CD4-positive, alpha-beta T cell treated with Interleukin-17A for 1 hour (primary cell): ENCODE data around the gene TRPV2.
"Not testable (repeated sequence)": the region's sequence is repeated elsewhere in the genome, so short reads cannot be mapped to it uniquely, and the experiment has no call there.

Experiments
- DNase-seq: peaks from one replicate; pipeline ENCODE4 v3.0.0-alpha.2; 2020

The TRPV2 gene, protein sequence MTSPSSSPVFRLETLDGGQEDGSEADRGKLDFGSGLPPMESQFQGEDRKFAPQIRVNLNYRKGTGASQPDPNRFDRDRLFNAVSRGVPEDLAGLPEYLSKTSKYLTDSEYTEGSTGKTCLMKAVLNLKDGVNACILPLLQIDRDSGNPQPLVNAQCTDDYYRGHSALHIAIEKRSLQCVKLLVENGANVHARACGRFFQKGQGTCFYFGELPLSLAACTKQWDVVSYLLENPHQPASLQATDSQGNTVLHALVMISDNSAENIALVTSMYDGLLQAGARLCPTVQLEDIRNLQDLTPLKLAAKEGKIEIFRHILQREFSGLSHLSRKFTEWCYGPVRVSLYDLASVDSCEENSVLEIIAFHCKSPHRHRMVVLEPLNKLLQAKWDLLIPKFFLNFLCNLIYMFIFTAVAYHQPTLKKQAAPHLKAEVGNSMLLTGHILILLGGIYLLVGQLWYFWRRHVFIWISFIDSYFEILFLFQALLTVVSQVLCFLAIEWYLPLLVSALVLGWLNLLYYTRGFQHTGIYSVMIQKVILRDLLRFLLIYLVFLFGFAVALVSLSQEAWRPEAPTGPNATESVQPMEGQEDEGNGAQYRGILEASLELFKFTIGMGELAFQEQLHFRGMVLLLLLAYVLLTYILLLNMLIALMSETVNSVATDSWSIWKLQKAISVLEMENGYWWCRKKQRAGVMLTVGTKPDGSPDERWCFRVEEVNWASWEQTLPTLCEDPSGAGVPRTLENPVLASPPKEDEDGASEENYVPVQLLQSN

DNA sequence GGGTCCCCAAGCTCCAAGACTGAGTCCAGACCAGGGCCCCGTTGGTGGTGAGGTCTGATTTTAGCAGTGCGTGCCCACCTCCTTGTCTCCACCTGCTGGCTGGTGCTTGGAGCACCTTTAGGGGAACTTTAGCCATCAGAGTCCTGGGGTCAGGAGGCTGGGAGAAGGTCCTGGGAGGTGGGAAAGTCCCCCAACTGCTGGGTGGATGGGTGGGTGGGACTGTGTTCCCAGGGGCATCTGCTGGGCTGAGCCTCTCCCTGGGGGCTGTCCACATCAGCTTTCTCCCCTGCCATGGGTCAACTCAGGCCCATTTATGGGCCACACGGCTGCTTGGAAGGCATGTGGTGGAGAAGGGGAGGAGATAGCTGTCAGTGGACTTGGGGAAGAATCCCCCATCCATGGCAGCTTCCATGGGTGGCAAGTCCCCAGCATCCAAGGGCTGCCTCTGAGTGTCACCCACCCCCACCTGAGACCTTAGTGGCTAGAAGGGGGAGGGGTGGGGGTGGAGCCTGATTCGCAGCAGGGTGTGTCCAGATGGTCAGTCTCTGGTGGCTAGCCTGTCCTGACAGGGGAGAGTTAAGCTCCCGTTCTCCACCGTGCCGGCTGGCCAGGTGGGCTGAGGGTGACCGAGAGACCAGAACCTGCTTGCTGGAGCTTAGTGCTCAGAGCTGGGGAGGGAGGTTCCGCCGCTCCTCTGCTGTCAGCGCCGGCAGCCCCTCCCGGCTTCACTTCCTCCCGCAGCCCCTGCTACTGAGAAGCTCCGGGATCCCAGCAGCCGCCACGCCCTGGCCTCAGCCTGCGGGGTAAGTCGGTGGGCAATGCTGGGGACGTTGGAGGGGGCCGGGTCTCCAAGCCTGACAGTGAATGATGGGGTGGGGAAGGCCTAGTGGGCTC is at the start of gene TRPV2:
TSS of gene TRPV2 (plus strand) at position 541 of the 894 bp plus-strand sequence. CDS start 2,098 bp downstream, outside the sequence.
- peak; percentile 63 for DNase-seq

DNA sequence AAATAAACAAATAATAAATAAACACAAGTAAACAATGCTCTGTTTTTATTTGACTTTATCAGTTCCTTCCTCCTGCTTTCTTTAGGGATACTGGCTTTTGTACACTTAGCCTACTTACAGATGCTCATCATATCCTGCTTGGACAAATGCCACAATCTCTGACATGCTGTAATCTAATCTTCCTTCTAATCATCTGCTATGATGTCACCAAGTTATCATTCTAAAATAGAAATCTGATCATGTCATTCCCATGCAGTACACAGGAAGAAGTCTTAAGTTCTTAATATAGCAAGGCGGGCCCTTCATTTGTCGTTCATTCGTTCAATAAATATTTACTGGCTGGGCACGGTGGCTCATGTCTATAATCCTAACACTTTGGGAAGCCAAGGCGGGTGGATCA is 43.6 kb upstream of the TRPV2 start:
- no peak for DNase-seq

- no peak for DNase-seq
These were observed 41.0 kb upstream of the TRPV2 start for GRCh38 chr17:16374146-16374938.

- DNase-seq = no peak
These were observed 37.4 kb upstream of the TRPV2 start for GRCh38 chr17:16377941-16378341.

DNA sequence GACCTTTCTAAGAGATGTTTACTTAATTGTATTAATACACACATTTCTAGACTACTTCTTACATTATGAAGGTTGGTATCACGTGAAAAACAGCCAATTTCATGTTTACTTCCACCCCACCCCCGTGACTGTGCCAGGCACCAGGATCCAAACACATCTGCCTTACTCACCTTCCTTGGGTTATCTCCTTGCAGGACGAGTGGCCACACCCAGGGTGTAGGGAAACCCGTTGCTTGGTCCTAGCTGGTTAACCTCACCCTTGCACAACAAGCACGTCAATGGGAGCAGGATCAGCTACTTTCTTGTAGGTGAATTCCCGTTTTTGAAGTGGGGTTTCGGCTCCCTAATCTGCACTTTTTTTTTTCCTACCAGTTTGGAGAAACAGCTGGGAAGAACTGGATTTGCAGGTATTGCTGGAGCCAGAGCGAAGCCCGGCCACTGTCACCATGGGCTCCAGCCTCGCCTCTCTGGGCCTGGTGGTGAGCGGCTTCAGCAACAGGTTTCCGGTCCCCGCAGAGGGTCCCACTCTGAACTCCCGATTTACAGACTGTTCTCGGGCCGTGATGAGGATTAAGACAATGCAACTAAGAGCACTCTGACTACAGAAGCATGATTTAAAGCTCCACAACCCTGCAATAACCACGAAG is 36.6 kb upstream of the TRPV2 start:
- DNase-seq = no peak

- DNase-seq = no peak
These were observed 35.7 kb upstream of the TRPV2 start for GRCh38 chr17:16379654-16380053.

GRCh38 chr17:16380640-16381495 is 34.5 kb upstream of the TRPV2 start, which contains the start of gene UBB:
Gene UBB, plus strand, starts transcription at chr17:16381091. Its CDS starts 817 bp downstream, at chr17:16381908.
- DNase-seq = peak; percentile 98

GRCh38 chr17:16381496-16381820 is 33.9 kb upstream of the TRPV2 start:
- no peak for DNase-seq

DNA sequence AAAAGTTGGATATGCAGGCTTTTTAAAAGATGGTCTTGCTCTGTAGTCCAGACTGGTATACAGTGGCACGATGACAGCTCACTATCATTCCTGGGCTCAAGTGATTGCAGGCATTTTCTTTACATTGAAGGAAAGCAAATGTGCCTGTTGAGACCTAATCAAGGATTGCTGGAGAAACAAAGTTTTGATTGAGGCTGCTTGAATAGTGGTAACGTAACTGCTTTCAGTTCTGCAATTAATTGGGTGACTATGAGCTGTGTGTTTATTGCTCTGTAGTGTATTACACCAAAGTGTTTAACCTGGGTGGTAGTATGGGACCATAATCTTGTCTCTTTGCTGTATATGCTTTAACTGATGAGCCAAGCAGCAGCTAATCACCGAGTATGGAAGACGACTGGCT is 32.2 kb upstream of the TRPV2 start:
- peak; percentile 21 for DNase-seq

GRCh38 chr17:16383772-16384287 is 31.5 kb upstream of the TRPV2 start:
- peak; percentile 10 for DNase-seq

GRCh38 chr17:16384557-16384956 is 30.8 kb upstream of the TRPV2 start:
- DNase-seq = peak; percentile 6

GRCh38 chr17:16386126-16386507 is 29.3 kb upstream of the TRPV2 start:
- not testable (repeated sequence) for DNase-seq

DNA sequence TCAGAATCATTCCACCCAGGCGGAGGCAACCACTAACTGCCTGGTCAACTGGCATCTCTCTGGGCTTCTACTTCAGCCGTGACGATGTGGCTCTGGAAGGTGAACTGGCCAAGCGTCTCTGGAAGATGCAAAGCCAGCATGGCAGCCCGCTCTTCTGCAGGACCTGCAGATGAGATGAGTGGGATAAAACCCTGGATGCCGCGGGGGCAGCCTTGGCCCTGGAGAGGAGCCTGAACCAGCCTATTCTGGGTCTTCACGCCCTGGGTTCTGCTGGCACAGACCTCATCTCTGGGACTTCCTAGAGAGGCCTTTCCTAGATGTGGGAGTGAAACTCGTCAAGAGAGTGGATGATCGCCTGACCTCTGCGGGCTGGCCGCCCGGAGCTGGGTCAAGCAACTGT is 23.9 kb upstream of the TRPV2 start:
- DNase-seq = no peak

DNA sequence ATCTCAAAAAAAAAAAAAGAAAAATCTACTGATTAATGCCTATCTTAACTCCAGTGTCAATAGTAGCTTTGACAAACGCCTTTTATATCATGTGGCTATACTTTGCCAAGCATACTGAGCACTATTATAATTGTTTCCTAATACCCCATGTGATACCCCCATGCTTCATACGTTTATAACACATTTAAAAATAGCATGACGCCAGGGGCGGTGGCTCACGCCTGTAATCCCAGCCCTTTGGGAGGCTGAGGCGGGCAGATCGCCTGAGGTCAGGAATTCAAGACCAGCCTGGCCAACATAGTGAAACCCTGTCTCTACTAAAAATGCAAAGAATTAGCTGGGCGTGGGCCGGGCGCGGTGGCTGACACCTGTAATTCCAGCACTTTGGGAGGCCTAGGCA is 22.9 kb upstream of the TRPV2 start:
- DNase-seq = not testable (repeated sequence)

DNA sequence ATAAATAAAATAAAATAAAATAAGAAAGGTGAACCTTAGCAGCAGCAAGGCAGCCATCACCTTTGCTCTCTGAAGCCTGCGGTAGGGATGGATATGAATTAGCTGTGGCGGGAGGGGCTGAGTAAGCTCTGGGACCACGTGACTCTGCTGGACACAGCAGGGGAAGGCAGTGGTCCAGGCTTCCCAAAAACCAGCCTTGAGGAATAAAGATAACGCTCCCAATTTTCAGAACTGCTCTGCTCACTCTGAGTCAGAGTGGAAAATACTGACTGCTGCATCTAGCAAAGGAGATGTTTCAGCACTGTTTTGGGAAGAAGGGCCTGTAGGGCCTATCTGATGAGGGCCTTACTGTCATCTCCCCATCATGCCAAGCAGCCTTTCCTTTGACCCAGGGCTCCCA is 19.5 kb upstream of the TRPV2 start:
- not testable (repeated sequence) for DNase-seq

DNA sequence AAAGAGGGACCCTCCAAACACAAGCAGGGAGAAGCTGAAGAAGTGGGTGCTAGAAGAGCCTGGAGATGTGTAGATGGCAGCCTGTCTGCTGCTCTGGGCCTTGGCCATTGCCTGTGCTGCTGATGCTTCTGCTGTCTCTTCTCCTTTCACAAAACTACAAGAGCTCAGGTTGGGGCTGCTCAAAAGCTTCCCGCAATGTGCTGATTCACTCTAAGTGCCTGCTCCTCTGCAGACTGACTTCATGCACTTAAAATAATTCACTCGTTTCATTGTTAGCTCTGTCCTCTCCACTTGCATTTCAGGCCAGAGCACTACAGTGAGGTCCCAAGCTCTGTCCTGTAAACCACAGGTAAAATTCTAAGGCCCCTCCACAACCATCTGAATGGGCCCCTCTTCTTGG is 18.7 kb upstream of the TRPV2 start:
- DNase-seq = not testable (repeated sequence)

DNA sequence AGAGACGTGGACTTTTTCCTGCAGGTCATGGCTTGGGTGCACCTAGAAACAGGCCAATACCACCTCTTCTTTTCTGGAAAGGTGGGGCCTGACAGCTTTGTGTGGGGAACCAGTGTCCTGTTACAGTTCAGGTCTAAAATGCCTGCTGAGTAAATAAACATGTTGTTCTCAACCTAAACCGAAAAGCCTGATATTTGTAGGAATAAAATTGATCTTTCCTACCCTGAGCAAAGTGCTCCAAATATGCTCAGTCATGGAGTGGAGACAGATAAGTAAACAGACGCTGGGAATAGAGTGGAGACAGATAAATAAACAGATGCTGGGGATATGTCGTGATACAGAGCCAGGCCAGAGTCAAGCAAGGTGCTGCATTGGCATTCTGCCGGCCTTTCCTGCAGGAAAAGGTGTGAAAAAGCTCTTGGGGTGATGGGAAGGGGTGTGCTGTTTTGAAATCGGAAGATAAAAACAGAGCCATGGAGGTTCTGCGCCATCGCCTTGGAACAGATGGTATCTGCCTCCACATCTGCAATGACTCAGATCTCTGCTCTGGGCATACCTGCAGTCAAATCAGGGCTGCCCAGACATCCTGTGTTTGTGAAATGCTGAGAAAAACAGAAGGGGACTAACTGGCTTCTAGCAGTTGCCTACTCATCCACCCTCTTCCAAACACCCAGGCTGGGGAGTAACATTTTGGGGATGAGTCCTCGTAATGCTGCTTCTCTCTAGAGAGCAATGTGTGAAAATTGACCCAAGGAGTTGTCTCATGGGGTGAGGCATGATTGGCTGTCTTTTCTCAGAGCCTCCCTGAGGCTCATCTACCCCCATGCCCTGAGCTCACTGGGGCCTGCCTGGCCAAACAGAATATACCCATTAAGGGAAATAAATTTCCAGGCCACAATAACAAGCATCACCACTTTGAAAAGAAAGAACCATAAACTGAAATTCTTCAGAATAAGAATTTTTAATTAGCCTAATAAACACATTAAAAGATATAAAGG is 16.8 kb upstream of the TRPV2 start:
- no peak for DNase-seq

- not testable (repeated sequence) for DNase-seq
These were observed 11.5 kb upstream of the TRPV2 start for GRCh38 chr17:16403847-16404246.
